ENCODE data around the gene NF1.

Gene NF1

DNA sequence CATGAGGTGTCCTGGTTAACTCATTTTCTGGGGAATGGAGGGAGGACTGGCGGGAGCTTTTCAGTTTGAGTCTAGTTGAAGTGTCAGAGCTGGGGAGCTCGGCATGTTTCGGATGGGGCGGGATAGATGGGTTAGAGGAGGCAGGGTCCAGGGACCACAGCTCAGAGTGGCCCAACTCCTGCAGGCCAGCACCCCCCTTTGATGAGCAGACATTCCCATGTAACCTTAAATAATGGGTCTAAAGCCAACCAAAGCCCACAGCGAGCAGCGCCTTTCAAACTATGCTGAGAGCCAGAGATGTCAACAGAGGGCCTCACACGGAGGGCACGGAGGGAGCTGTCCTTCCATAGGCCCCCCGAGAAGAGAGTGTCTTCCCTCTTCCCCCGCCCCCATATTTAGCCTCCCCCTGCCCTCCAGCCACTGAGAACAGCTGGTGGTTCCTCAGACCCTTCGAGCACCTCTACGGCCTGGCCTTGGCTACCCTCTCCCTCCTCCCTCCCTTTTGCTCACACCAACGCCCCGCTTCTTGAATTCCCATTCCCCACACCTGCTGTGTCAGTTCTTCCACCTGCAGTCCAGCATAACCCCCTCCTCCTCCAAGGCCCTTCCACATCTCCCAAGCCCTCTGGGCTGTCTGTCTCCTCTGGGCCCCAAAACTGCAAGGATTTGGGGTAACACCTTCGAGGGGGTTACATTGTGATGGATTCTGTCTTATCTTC, 318.5 kb downstream of the NF1 start:
- no peak for DNase-seq

- DNase-seq: no peak
These were observed 319.2 kb downstream of the NF1 start for GRCh38 chr17:31413874-31414549.

GRCh38 chr17:31414550-31414918, 319.8 kb downstream of the NF1 start:
- no peak for DNase-seq

- no peak for DNase-seq
These were observed 320.3 kb downstream of the NF1 start for GRCh38 chr17:31415004-31415454.

DNA sequence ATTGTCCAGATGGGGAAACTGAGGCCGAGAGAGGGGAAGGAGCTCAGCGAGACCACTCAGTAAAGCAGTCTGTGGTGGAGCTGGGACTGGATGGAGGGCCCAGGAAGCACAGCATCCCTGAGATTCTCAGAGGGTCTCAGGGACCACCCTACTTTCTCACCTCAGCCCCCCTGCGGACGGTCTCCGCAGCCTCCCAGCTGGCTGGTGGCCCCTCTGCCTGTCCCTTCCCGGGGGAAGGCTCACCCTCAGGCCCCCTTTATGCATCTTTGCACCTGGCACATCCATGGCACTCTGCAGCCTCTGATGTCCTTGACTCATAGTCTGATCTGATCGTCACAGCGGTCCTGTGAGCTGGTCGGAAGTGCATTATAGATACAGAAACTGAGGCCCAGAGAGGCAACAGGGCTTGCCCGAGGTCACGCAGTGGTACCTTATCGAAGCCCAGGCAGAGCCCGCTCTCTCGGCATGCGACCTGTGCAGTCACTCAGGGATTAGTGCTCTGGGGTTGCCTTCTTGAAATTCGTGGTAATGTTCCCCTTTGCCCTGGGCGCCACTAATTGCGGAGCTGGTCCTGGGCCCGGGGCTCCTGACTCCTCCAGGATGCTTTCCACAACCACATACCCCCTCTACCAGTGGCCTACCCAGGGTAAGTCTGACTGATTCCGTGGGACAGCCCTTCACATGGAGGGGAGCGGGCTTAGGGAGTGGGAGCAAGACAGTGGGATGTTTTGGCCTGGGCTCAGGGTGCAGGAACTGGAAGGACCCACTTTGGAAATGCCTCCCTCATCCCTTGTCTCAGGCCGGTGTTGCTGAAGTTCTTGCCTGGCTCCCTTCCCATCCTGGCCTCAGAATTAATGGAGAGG, 321.1 kb downstream of the NF1 start:
- DNase-seq: no peak

DNA sequence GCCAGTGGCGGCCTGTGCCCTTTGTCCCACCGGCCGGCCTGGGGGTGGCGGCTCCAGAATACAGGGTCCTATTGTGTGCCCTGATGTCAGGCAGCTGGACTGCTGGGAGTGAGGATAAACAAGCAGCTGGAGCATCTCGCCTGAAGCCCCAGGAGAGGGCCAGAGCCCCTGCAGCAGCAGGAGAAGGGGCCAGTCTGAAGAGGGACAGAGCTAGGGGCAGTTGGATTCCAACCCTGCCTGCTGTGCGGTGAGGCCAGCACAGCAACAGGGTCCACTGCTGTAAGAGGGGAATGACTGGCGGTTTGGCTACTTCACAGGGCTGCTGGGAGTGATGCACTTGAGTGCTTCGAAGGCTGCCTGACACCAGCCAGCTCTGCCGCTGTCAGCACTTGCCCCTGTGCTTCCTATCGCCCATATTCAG, 321.7 kb downstream of the NF1 start:
- no peak for DNase-seq

DNA sequence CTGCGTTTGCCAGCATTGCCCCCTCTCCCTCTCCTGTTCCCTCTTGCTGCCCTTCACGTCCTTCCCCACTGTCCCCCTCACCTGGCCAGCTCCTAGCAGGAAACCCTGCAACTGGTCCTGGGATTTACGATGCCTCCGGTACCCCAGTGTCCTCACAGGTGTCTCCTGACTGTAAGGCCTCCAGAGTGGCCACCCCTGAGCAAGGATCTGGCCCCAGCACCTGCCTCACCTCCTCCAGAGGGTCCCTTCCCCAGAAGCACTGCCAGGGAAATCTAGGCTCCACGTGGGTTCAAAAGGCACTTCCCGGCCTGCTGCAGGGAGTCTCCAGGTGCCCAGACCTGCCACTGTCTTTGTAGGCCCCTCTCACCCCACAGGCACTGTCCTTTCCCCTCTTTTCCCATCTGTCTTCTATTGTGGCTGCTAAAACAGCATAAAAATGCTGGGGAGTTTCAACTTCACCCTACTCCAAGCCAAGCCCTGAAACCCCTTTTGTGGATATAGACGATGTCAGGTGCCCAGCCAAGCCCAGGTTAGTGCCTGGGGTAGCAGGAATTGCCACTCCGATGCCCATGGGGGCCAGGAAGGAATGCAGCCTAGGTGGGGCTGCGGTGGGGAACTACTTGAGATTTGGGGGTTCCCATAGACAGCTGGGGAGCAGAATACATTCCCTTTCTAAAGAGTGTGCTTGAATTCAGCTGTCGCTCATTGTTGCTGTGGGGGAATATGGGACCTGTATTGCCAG, 322.4 kb downstream of the NF1 start:
- DNase-seq: no peak

DNA sequence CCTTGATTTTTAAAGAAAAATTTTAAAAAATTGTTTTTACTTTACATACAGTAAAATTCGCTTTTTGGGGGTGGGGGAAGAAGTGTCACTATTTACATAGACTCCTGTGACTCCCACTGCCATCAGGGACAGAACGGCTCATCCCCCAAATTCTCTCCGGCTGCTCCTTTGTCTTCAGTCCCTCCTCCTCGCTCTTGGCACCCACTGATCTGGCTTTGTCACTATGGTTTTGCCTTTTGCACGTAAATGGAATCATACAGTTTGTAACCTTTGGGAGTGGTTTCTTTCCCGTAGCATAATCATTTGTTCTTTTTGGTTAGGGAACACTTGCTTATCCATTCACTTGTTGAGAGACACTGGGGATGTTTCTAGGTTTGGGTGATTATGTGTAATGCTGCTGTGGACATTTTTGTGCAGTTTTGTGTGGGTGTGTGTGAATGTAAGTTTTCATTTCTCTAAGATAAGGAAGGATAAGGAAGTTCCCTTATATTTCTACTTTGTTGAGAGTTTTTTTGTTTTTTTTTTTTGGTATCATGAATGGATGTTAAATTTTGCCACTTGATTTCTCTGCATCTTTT, 324.1 kb downstream of the NF1 start:
- DNase-seq: no peak

DNA sequence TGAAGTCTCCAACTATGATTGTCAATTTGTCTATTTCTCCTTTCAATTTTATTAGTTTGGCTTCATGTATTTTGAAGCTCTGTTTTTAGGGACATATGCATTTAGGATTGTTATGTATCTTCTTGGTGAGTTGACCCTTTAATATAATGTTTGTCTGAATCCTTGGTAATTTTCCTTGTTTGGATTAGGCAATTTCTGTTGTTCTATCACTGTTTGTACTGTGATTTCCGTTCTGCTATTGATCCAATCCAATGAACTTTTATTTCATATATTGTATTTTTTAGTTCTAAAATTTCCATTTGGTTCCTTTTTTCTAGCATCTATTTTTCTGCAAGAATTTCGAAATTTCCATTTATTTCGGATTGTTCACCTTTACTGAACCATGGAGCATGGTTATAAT, 327.7 kb downstream of the NF1 start:
- no peak for DNase-seq

- no peak for DNase-seq
These were observed 330.1 kb downstream of the NF1 start for GRCh38 chr17:31424944-31425281.

DNA sequence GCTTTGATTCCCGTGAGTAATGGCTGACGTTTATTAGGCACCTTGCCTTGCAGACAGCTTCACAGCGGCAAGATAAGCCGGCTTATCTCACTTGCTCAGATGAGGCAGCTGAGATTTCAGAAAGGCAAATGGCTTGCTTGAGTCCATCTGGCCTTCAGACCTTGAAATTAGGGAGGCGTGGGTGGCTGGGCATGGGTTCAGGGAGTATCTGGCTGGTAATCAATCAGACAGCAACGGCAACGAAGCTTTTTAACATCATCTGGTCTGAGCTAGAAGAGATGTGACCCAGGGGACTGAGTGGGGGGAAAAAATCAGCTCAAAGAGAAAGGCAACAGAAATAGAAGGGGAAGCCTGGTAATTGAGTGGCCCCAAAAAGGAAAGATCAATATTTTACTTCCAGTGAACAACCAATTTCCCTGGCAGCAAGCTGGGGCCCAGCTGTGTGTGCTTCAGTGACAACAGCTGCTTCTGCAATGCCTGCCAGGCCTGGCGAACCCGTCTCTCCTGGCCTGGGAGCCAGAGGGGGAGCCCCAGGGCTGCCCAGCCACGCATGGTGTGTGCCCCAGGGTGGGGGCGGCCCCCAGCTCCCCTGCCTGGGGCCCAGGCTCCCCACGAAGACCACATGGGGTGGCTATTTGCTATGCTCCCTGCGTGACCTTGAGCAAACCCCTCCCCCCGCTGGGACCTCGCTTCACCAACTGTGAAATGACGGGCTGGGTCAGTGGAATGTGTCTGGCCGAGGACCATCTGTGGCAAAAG, 330.7 kb downstream of the NF1 start:
- peak; percentile 62 for DNase-seq

Data from NCI-H69 (cell line).